ENCODE measurements around the gene CPNE6.

The CPNE6 gene

DNA sequence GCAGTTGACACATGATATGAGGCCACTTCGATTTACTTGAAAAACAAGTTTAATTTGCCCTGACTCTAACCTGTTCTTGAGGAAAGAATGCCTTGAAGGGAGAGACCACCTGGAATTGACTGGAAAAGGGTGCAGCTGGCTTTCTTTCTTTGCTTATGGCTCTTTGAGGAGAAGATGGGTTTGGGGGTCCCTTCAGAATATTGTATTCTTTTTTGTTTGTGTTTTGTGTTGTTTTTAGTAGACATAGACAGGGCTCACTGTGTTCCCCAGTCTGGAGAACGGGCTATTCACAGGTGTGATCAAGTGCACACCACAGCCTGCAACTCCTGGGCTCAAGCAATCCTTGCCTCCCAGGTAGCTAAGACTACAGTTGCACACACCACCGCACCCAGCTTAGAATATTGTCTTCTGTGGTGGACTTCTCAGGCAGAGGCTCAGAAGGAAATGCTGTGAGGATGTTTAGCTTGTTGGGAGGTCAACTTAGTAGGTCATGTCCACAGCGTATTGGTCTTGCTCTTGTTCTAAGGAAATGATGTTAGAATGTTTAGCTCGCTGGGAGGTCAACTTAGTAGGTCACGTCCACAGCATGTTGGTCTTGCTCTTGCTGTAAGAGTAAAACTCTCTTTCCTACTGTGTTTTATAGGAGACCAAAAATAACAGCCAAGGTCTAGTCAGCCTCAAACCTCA, 44.9 kb downstream of the CPNE6 start:
- DNase-seq (ENCODE audit: low spot score): no peak
- TF ChIP-seq, protein P1, sequence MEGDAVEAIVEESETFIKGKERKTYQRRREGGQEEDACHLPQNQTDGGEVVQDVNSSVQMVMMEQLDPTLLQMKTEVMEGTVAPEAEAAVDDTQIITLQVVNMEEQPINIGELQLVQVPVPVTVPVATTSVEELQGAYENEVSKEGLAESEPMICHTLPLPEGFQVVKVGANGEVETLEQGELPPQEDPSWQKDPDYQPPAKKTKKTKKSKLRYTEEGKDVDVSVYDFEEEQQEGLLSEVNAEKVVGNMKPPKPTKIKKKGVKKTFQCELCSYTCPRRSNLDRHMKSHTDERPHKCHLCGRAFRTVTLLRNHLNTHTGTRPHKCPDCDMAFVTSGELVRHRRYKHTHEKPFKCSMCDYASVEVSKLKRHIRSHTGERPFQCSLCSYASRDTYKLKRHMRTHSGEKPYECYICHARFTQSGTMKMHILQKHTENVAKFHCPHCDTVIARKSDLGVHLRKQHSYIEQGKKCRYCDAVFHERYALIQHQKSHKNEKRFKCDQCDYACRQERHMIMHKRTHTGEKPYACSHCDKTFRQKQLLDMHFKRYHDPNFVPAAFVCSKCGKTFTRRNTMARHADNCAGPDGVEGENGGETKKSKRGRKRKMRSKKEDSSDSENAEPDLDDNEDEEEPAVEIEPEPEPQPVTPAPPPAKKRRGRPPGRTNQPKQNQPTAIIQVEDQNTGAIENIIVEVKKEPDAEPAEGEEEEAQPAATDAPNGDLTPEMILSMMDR (IDR thresholded peaks at IDR 0.05; ENCODE audit: extremely low read depth, missing control alignments): no peak

- DNase-seq (ENCODE audit: low spot score): no peak
- TF ChIP-seq, protein P1 (IDR thresholded peaks at IDR 0.05; ENCODE audit: extremely low read depth, missing control alignments): no peak
Observed at GRCh38 chr14:24117179-24117578, 45.8 kb downstream of the CPNE6 start.

DNA sequence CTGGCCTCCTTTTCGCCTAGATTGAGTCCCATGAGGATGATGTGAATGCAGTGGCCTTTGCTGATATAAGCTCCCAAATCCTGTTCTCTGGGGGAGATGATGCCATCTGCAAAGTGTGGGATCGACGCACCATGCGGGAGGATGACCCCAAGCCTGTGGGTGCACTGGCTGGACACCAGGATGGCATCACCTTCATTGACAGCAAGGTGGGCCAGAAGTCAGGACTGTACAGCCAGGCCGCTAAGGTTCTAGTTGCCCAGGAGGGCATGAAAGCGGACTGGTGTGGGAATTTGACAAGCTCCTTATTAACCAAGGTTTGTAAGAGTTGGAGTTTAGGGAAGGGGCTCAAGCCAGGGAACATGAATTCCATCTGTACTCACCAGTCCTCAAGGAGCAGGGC, 48.3 kb downstream of the CPNE6 start:
- TF ChIP-seq, protein P1 (IDR thresholded peaks at IDR 0.05; ENCODE audit: extremely low read depth, missing control alignments): no peak
- DNase-seq (ENCODE audit: low spot score): no peak

- no peak for DNase-seq (ENCODE audit: low spot score)
- TF ChIP-seq, protein P1 (IDR thresholded peaks at IDR 0.05; ENCODE audit: extremely low read depth, missing control alignments): no peak
Observed at GRCh38 chr14:24121210-24121609, 49.8 kb downstream of the CPNE6 start.

- no peak for DNase-seq (ENCODE audit: low spot score)
- TF ChIP-seq, protein P1 (IDR thresholded peaks at IDR 0.05; ENCODE audit: extremely low read depth, missing control alignments): no peak
Observed at GRCh38 chr14:24122416-24122815, 51.1 kb downstream of the CPNE6 start.

DNA sequence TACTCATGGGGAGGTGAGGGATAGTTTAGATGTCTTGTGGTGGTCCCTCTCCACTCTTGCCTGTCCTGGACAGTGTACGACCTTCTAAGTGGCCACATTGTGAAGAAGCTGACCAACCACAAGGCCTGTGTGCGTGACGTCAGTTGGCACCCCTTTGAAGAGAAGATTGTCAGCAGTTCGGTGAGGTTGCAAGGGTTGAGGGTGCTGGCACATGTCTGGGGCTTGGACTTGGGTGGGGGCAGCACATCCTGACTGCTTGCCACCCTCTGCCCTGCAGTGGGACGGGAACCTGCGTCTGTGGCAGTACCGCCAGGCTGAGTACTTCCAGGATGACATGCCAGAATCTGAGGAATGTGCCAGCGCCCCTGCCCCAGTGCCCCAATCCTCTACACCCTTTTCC, 51.5 kb downstream of the CPNE6 start:
- TF ChIP-seq, protein P1 (IDR thresholded peaks at IDR 0.05; ENCODE audit: extremely low read depth, missing control alignments): no peak
- no peak for DNase-seq (ENCODE audit: low spot score)

DNA sequence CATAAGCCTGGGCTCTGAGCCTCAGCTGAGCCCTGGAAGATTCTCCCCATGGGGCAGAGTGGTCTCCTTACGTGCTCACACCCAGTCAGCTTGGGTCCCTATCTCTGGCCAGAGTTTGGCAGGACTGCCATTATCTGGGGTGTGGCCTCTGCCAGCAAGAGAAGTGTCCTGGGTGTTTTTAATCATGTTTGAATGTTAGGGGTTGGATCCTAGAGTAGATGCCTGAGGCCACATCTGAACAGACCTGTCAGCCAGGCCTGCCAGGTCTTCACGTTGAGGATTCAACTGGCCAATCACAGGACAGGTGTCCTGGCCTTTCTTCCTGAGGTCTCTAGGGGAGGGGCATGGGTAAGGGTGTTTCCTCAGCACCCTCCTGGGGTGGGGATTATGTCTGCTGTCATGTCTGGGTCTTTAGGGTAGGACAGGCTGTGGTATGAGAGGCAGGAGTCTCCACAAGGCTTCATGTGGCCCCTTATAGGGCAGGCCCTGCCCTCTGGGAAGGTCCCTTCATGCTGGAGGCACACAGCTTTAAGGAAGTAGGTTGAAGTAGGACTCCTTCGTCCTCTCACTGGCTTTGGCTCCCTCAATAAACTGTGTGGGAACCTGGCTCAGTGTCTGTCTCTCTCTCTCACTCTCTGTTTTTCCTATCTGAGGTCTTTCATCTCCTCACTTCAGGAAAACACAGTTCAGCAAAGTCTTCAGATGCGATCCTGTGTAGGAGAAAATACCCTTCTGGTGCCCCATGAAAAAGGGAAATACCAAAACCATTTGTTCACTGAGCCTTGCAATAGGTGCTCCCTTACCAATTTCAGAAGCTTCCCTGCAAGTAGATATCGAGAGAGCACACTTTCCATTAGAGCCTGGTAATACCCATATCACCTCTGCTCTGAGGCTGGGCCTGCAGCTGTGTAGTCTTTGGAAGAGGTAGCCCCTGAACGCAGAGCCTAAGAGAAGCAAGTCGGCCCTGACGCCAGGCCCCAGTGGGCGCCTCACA, 52.4 kb downstream of the CPNE6 start:
- DNase-seq (ENCODE audit: low spot score): no peak
- TF ChIP-seq, protein P1 (IDR thresholded peaks at IDR 0.05; ENCODE audit: extremely low read depth, missing control alignments): no peak
